DMS114 treated with DMSO at 0.1 percent for 48 hours (cell line): ENCODE results near the gene ZNF326.
A peak's percentile ranks its signal among the peaks of the same experiment; 100 is the strongest.
"Not testable (repeated sequence)": the region's sequence is repeated elsewhere in the genome, so short reads cannot be mapped to it uniquely, and the experiment has no call there.

Source experiments
- DNase-seq: peaks from one replicate; lab custom pipeline; 2025; ENCODE audit not compliant: unreplicated experiment; lab: John Stamatoyannopoulos, UW

Gene ZNF326

DNA sequence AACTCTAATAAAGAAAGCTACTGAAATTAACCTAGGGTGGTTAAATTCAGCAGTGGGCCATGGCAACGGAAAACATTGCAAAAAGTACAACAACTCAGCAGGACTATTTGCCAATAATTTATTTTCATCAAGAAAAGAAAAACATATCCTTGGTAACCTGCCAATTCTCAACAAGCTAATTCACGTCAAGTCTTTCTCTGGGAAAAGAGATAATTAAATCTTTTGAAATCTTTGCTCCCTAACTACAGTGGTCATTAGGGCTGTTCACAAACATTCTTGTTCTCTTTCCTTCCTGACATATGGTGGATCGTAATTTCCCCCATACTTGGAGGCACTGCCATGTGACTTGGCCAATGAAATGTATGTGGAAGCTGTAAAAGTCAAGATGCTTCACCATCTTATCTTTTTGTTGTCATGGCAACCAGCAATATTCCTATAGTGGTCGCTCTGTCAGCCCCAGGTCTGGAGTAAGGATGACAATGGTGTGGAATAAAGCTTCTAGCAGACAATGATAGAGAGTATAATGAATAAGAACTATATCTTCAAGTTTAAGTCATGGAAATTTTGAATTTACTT lies 29.6 kb upstream of the ZNF326 start:
- no peak for DNase-seq

- DNase-seq = no peak
These were observed 28.3 kb upstream of the ZNF326 start for GRCh38 chr1:89966656-89967055.

DNA sequence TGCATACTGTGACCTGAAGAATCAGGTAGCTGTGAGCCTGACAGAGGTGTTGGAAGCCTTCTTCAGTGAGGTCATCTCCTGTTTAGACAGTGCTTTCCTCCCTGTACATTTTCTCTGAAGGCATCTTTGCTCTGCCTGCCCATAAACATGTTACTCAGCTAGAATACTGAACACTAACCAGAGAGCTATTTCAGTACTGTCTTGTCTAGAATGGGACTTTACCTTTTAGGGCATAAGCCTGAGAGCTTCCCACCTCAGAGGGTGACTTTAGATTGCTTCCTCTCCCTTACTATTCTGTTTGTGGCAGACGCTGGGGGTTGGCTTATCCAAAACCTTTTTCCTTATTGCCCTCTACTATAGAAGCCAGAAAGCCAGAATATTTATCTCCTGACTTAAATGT lies 23.3 kb upstream of the ZNF326 start:
- DNase-seq = no peak

- no peak for DNase-seq
These were observed 22.9 kb upstream of the ZNF326 start for GRCh38 chr1:89972024-89972423.

GRCh38 chr1:89973471-89974127 lies 21.3 kb upstream of the ZNF326 start:
- no peak for DNase-seq

- no peak for DNase-seq
These were observed 20.7 kb upstream of the ZNF326 start for GRCh38 chr1:89974256-89974655.

DNA sequence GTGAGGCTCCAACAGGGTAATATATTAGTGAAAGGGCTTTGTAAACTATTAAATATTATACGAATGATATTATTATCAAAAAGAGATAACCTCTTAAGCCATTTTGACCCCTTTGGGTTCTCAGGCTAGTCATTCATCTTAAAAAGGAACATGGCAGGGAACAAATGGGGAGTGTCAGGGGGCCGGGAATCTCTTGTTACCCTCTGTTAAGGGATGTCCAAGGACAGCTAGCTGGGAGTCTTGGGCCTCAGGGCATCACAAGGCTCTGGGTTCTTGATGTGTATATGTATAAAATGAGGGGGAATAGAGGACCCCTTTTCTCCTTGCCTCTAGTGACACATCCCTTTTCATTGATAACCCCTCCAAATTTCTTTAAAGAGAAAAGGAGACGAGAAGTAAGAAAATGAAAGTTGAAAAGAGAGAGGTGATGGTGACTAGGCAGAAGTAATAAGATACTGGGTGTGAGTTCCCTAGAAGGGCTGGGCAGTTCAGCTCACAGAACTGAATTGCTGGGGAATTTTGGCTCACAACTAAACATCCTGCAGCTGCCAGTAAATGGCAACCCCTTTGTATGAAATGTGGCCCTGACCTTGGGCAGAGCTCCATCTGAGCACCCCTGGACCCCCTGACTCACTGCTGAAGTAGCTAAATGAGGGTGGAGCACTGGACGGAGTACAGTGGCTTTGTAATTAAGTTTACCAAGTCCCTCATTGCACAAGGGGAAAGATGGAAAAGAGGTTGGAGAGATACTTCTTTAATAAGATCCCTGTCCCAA lies 20.0 kb upstream of the ZNF326 start:
- no peak for DNase-seq

DNA sequence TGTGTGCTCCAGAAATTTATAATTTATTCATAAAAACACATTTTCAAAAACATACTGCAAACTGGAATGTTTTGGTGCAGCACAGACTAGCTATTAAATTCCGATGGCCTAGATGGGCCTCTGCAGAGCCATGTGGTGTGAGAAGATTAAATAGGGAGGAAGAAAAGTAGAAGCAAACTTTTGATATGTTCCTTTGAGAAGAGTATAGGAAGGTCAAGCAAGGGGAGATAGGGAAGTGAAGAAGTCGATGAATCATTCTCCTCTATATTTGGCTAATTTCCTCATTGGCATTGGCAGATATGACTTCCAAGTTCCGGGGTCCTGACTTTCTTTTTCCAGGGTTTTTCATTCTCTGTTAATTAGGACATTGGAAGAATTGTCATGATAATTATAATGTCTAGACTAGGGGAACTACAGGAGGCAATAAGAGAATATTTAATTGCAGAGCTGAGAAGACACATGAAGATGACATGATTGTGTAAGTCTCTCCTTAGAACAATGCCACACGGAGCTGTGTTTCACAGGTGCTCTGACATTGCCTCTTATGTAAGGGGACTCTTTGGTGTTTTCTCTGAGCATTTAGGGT lies 19.3 kb upstream of the ZNF326 start:
- DNase-seq = no peak

DNA sequence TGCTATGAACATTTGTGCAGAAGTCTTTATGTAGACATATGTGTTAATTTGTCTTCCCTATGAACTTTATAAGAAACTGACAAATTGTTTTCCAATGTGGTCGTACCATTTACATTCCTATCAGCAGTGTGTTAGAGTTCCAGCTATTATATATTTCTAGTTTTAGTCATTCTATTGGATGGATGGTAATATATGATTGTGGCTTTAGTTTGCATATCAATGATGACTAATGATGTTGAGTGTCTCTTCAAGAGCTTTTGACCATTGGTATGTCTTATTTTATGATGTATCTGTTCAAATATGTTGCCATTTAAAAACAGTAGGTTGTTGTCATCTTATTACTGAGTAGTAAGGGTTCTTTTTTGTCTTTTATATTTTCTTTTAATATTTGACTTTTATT lies 16.2 kb upstream of the ZNF326 start:
- DNase-seq = no peak

- no peak for DNase-seq
These were observed 14.3 kb upstream of the ZNF326 start for GRCh38 chr1:89980605-89981004.

GRCh38 chr1:89982846-89983245 lies 12.1 kb upstream of the ZNF326 start:
- not testable (repeated sequence) for DNase-seq

DNA sequence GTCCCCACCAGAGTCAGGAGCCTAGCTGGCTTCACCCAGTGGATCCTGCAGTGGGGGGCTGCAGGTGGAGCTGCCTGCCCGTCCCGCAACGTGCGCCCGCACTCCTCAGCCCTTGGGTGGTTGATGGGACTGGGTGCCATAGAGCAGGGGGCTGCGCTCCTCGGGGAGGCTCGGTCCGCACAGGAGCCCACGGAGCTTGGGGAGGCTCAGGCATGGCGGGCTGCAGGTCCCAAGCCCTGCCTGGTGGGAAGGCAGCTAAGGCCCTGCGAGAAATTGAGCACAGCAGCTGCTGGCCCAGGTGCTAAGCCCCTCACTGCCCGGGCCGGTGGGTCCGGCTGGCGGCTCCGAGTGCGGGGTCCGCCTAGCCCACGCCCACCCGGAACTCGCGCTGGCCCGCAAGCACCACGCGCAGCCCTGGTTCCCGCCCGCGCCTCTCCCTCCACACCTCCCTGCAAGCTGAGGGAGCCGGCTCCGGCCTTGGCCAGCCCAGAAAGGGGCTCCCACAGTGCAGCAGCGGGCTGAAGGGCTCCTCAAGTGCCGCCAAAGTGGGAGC lies 10.3 kb upstream of the ZNF326 start:
- DNase-seq = not testable (repeated sequence)

- no peak for DNase-seq
These were observed 8.9 kb upstream of the ZNF326 start for GRCh38 chr1:89986020-89986419.

DNA sequence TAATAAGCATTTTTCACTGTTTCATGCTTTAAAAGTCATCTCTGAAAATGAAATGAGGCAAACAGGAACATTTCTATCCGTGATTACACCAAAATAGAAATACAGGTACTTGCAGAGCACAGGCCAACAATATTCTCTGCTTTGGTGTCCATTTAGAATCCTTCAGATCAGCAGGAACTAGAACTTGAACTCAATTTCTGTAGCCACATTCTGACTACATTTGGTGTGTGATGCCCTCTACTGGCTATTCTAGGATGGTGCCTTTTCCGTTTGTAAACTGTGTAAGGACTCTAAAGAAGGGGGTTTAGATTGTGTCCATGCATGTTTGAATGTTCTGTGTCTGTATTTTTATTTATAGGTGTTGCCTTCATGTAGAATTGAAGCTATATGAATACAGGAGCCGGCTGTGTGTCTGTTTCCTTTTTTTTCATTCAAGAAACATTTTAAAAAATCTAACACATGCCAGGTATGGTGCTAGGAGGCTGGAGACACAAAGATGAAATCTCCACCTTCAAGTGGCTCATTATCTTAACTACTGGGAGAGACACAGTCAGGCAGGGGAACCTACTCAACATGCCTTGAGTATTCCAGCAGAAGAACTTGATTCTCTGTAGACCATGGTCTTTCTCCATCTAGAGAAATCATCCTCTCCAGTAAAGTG lies 7.6 kb upstream of the ZNF326 start:
- peak; percentile 80 for DNase-seq

DNA sequence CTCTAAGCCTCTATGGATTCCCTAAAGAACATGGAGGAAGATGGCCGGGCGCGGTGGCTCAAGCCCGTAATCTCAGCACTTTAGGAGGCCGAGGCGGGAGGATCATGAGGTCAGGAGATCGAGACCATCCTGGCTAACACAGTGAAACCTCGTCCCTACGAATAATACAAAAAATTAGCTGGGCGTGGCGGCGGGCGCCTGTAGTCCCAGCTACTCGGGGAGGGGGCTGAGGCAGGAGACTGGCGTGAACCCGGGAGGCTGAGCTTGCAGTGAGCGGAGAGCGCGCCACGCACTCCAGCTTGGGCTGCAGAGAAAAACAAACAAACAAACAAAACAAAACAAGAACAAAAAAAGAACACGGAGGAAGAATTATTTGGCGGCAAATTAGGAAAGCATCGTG lies 5.8 kb upstream of the ZNF326 start:
- DNase-seq = no peak

DNA sequence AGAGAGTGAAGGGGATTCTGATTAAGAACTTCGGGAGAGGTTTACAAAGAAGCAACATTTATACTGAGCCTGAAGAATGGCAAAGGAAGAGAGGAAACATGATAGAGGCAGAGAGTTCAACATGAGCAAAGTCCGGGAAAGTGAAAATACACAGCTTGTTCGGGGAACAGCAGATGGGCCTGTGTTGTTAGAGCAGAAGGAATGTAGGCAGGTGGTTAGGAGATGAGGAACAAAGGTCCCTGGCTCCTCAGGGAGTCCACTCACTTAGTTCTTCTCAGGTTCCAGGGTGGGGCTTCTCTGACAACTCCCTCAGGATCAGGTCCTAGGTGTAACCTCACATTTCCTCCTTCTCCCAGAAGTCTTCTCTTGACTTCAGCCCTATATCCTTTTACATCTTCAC lies 5.1 kb upstream of the ZNF326 start:
- DNase-seq = no peak

- DNase-seq = no peak
These were observed 3.7 kb upstream of the ZNF326 start for GRCh38 chr1:89990976-89991831.

DNA sequence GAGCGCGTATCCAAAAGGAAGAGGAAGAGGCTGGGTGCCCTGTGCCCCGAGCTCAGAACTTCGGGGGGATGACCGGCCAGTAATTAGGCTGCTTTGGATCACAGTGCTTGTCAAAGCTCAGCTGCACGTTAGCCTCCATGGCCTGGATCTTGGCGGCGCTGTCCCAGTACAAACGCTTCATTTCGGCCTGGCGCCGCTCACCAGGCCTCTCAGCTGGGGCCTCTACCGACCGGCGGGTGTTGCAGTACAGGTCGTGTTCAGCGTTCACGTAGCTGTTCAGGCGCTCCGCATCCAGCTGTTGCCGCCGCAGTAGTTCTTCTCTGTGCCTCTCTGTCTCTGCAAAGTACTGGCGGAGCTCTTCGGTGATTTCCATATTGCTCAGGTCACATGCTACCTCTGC lies 1.4 kb upstream of the ZNF326 start:
- no peak for DNase-seq

GRCh38 chr1:89994231-89994804 lies 592 bp upstream of the ZNF326 start:
- no peak for DNase-seq
